ENCODE results near the gene LRRC71.

LRRC71 gene

DNA sequence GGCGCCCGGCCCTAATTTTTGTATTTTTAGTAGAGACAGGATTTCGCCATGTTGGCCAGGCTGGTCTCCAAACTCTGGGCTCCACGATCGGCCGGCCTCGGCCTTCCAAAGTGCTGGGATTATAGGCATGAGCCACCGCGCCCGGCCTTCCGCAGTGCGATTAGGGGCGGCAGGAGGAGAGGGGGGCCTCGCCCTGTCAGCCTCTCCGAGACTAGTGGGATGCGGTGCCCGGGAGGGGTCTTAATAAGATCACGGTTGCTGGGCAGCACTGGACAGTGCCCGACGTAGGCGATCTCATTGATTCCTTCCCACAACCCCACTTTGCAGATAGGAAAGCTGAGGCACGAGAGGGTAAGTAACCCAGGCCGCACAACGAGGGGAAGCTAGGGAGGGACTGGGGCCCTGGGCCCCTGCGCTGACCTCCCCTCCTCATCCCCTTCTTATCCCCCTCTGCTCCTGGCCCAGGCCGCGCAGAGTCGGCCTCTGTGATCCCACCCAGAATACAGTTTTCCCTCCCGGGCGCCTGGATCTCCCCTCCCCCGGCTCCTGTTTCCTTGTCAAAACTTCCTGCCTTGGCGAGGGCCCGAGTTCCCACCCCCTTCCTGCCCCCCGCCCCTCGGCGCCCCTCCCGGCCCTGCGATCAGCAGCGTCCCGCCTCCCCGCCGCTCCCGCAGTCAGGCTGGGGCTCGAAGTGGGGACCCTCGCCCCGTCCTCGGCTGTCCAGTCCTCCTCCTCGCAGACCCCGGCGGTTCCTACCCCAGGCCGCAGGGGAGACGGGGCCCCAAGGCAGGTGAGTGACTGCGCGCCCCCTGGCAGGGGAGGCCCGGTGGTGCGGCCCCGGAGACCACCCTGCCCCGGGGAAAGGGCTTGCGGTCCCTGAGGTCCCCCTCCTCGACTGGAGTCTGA is 27.1 kb upstream of the LRRC71 start, which contains the start of gene PEAR1:
Gene PEAR1, plus strand, starts transcription at position 671 of the 906 bp plus-strand sequence. CDS start 10,209 bp downstream, outside the sequence.
- no peak for DNase-seq

DNA sequence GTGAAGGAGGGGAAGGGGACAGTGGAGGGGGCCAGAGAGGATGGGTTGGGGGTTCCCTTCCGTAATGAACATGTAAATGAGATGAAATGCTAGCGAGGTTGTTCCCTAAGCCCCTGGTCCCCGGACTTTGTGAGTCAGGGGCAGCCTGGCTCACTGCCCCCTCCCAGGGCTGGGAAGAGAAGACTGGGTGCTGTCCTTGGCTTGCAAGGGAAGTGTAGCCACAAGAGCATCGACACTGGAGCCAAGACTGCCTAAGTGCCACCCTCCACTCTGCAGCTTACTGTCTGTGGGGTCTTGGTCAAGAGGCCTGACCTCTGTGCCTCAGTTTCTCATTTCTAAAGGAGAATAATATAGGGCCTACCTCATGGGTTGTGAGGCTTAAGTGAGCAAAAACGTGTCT is 26.4 kb upstream of the LRRC71 start:
- no peak for DNase-seq

DNA sequence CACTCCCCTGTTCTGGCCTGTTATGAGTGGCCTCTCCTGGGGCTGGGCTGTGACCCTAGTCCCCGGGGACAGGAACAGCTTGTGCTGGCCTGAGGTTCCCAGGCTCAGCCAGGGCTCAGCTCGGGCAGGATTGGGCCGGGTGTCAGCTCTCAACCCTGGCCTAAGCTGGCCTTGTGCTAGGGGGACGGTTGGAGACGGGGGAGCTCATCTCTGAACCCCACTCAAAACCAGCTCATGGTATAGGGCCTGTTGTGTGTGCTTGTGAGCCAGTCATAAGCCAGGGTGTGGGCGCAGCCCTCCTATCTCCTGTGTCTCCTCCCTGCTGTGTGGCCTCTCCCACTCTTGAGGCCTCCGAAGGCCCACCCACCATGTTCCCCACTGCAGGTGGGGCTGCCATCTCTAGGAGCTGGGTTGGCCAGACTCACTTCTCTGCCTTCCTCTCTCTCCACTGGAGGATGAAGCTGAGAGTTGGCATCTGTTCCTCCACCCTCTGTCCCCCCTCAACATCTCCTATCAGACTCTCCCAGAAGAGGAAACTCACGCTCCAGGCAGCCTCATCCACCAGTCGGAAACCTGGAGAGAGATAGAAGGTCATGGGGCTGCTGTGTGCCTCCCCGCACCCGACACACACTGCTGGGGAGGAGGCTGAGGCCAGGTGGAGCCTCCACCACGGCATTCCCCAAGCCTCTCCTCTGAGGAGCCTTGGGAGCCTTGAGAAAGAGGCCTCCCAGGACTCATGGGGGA is 25.5 kb upstream of the LRRC71 start:
- DNase-seq: no peak

DNA sequence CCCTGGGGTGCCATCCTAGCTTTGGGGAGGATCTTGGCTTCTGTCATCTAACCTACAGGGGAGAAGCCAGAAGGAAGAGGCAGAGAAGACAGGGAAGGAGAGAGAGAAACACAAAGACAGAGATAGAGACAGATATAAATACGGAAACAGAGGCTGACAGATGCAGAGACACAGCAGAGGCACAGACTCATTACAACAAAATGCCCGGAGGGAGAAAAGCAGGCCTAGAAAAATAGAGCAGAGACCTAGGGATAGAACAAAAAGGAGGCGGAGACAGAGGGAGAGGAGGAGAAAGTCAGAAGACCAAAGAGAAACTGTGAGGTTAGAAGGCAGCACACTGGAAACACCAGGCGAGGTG is 25.0 kb upstream of the LRRC71 start:
- no peak for DNase-seq

DNA sequence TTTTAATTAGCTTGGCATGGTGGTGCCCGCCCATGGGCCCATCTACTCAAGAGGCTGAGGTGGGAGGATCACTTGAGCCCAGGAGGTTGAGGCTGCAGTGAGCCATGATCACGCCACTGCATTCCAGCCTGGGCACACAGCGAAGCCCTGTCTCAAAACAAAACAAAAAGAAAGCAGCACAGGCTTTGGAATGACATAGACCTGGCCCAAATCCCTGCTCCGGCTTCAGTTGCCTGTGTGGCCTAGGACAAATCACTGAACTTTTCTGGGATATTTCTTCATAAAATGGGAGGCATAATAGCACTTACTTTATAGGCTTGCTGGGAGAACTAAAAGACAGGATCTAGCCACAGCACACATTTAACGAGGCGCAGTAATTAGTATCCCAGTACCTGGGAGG is 24.5 kb upstream of the LRRC71 start:
- no peak for DNase-seq

DNA sequence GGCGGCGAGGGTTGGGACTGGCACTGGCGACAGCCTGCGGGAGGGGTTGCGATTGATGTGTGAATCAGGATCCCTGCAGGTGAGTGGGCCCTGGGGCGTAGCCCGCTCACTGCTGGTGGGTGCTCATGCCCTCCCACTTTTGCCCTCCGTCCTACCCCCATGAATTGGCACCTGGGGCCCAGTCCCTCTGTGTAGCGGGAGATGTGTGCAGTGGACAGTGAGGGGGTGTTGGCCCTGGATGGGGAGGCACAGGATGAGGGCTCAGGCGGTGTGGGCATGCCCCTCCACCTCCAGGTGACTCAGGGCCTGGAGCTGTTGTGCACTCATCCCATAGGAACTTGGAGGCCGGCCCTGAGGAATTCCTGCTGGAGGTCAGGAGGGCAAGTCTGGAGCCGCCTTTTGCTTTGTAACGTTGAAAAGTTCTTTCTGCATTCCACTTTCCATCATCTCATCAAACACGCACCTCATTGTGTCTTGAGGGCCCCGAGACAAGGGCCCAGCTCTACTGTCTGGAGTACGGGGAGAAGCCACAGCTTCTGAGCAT is 23.9 kb upstream of the LRRC71 start:
- peak; percentile 85 for DNase-seq

DNA sequence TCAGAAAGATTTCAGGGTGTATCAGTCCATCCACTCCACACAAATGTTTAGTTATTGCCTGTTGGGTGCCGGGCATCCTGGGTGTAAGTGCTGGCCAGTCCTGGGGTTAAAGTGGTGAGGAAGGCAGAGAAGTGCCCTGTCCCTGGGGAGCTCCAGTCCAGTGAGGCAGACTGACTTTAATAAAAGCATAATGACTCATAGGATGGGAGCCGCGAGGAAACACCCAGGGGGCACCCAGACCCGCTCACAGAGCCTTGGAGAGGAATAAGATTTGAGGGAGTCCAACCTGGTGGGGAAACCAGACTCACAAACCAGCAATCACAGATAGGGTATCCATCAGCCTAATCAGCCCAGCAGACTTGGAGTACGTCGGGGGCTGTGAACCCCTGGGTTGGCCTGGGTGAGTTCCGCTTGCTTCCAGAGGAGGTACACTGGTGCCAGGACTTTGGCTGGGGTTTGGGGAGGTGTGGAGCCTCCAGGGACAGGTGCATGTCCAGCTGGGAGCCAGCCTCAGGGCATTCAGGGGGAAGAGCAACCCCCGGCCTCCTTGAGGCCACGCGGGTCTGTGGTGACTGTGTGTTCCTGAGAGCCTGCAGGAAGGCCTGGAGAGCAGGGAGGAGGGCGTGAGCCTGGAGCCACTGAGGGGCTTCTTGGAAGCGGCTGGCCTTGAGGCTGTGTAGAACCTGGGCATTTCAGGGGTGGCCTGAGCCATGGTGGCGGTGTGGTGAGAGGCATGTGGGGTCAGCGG is 23.2 kb upstream of the LRRC71 start:
- DNase-seq: peak; percentile 68

DNA sequence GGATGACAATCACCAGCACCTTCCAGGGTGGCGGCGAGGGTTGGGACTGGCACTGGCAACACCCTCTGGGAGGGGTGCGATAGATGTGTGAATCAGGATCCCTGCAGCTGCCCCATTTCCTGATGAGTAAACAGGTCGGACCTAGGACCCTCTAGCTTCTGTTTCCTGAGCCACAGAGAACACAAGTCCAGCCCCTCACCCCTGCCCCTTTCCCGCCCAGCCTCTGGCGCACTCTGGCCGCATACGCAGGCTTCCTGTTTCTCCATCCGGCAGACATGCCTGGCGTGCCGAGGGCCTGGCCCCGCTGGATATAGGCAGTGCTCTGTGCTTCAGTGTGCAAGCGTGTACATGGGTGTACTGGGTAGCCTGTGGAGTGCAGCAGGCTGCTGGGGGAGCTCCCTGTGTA is 22.3 kb upstream of the LRRC71 start:
- no peak for DNase-seq

DNA sequence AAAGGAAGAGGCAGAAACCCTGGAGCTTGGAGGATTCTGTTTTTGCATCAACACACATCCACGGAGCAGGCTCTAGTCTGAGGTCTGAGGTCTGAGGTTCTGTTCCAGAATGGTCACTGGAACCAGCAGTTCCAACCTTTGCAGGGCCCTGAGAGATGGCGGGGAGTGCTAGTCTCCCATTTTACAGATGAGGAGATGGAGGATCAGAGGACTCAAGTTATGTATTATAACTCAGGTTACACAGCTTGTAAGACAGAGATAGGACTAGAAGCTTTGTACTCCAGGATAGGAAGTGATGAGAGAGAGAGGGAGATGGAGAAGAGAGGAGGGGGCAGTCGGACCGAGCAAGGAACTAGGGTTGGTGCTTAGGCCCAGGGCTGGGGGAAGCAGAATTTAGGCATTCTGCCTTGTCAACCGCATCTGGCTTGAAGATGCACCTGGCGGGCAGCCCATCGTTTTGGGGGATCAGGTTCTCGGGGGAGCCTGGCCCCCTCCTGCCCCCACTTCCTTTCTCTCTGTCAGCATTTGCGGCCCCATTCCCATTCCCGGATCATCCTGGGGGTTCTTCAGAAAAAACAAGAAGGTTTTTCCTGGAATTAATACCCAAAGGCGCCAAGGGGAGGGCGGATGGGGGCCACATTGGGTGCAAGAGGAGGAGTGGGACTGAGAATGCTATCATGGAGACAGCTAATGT is 21.3 kb upstream of the LRRC71 start:
- no peak for DNase-seq

DNA sequence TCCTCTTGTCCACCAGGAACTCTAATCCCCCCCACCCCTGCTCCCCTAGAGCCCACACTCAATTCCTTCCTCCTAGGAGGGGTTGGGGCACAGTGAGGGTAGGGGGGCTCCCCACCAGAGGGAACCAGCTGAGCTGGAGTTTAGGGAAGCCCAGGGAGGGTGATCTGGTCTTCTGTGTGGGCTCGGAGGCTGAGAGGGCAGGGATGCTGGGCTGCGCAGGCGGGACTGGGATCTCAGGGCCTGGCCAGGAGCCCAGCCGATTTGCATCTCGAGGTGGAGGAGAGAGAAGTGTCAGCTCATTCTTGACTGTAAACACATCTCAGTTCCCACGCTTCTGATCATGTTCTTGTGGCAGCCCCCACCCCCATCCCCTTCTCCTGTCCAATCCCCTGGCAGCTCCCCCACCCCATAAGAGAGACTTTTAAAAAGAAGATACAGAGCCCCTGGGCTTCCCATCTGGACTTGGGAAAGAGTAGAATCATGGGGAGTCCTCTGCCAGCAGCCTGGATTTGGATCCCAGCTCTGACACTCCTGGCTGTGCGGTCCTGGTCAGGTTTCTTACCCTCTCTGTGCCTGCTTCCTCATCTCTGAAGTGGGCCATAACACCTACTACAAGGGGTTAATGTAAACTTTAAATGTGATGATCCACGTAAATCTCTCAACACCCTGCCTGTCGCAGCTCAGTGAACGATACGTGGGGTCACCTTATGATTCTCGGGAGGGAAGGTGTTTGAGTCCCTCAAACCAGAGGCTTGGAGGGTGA is 20.3 kb upstream of the LRRC71 start:
- DNase-seq: no peak

DNA sequence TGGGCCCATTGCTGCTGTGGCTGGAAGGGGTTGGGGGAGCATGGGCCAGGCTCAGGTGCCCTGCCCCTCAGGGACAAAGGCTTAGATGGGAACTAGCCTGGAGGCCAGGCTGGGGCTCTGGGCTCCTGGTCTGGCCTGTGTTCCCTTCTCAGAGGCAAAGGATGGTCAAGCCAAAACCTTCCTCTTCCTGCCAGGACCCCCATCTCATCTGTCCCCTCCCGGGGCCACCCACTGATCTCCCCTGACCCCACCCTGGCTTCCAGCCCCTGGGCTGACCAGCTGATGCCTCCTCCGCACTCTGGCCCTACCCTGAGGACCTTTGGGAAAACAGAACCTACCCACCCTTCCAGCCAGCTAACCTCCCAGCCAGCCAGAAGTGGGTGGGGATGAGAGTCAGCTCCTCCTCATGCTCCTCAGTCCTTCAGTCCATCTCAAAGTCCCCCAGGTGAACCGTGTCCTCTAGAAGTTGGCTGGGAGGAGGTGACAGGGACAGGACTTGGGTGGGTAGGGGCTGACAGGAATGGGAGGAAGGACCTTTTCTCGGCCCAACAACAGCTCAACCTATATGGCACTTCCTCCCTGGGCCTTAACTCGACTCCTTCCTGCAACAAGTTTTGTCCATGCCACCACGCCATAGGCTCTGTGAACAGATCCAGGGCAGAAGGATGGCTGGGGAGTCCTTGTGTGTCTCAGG is 19.4 kb upstream of the LRRC71 start:
- no peak for DNase-seq

DNA sequence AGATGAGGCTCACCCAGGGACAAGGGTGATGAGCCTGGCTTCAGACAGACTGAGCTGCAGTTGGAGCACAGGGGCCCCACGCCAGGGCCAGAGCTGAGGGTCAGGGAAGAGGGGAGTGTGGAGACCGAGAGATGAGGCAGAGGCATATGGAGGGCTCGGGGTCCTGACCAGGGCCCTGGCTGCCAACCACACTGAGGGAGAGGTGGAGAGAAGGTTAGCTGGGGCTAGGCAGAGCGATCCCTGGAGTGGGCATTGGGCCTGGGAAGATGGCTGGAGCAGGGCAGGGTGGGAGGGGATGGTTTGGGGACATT is 18.9 kb upstream of the LRRC71 start:
- DNase-seq: no peak

DNA sequence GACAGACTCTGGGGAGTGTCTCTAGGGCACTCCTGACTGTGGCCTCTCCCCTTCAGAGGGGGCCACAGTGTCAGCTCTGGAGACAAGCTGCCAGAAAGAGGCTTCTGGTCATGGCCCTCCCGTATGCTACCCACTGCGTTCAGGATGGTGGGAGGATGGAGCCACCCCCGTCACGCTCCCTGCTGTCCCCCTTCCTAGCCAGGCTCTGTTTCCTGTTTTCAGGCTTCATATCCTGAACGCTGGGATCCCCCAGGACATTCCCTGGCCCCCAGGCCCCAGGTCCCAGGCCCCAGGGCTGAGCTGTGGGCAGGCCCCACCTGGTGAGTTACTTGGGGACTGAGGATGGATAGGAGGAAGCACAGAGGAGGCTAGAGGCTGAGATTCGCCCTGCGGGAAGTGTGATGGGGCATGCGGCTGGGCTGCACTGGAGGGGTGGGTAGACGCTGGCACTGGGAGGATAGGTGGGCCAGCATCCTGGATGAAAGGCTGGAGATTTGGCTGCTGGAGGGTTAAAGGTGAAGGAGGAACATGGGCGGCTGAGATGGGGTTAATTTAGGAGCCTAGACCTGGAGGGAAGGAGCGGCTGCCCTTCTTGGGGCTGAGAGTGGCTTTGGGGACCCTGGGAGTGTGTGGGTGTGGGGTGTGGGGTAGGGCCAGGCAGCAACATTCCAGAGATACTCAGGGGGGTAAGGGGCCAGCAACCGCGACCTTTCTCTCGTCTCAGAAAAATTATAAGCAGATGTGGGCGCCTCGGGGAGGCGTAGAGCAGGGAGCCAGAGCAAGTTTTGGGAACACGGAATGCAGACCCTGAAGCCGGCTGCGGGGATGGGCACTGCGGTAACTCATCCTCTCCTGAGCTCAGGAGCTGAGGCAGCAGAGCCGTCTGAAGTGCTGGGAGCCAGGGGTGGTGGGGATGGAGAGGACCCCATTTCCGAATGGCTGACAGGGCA is 18.2 kb upstream of the LRRC71 start:
- no peak for DNase-seq

DNA sequence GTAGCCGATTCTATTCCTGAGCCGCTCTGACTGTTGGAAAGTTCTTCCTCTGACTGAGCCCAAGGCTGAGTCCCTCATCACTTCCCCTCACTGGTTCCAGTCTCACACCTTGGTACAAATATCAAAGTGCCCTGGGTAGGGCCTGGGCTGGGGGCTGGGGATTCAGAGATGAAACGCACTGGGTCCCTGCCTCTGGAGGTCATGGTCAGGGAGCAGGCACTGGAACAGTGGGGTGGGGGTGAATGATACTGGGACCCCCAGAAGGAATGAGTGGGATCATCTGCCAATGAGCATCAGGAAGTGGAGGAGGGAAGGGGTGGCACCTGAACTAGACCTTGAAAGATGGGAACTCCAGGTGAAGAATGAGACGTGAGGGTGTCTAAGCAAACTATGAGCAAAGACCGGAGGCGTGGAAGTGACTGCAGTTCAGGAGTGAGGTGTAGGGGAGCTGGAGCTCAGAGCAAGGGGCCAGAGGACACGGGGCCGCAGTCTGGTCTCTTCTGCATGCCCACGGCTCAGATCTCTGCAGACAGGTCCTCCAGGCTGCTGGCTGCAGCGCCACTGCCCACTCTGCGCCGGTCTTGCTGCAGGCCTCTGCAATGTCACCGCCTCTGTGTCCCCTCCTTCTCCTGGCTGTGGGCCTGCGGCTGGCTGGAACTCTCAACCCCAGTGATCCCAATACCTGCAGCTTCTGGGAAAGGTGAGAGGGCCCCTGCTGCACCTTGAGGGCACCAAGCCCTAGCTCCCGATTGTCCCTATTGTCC is 16.9 kb upstream of the LRRC71 start:
- DNase-seq: no peak

DNA sequence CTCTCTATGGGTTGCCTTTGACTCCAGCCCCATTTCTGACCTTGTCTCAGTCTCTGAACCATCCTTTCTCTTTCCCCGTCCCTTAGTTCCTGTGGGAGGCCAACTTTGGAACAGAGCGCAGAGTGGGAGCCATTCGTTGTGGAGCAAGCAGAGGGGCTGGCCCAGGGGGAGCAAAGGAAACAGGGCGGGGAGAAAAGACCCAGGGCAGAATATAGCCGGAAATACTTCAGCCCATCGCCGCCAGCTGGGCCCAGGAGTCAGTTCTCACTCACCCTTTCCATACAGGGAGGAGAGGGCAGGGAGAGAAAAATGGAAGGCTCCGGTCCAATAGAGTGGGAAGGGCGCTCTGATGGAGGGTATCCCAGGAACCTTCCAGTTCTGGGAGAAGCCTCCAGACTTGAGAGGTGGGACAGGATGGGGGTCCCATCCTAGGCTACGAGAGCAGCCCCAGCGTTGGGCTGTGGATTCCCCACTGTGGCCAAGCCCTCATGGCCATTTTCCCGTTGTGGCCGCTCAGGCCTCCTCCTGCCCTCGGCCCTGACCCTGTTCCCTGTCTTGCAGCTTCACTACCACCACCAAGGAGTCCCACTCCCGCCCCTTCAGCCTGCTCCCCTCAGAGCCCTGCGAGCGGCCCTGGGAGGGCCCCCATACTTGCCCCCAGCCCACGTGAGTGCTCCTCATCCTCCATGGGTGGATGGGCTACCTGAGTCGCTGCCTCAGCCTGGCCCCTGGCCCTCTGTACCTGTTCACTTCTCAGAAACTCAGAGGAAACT is 16.1 kb upstream of the LRRC71 start:
- no peak for DNase-seq

DNA sequence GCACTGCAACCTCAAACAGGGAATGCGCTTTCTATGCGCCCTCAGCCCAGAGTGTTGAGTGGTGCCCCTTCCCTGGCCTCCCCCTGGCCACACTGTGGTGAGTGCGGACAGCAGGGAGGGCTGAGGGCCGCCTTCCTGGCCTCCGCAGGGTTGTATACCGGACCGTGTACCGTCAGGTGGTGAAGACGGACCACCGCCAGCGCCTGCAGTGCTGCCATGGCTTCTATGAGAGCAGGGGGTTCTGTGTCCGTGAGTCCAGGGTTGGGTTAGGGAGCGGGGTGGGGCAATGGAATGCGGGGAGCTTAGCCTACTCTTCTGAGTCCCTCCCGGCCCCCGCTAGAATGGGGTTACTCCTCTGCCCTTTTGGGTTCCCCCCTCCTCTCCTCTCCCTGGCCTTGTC is 15.3 kb upstream of the LRRC71 start:
- DNase-seq: no peak

DNA sequence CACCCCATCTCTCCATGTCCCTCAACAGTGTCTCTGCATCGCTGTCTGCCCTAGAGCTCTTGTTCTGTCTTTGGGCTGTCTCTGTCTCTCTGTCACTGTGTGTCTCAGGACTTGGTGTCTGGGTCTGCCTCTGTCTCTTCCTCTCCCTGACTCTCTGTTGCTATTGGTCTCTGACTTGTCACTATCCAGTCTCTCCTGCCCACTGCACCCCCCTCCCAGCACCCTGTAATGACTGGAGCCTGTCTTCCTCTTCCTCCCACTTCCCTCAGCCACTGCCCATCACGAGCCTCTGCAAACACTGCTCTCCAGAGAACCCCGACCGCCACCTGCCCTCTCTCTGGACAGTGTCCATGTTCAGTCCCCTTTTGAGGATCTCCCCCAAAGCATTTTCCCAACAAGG is 14.8 kb upstream of the LRRC71 start:
- DNase-seq: no peak

DNA sequence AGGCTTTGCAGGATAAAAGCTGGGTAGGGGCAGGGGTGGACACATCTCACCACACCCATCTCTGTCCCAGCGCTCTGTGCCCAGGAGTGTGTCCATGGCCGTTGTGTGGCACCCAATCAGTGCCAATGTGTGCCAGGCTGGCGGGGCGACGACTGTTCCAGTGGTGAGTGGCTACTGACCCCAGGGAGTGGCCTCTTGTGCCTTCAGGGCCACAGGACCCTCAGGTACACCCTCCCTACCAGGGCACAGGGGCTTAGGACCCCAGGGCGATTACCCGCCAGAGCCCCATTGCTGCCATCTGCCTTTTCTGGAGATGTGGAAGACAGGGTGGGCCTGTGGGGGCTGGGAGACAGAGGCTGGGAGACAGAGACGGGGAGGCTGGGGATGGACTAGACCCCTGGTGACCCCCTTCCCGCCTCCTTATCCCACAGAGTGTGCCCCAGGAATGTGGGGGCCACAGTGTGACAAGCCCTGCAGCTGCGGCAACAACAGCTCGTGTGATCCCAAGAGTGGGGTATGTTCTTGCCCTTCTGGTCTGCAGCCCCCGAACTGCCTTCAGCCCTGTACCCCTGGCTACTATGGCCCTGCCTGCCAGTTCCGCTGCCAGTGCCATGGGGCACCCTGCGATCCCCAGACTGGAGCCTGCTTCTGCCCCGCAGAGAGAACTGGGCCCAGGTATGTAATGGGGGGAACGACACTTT is 14.1 kb upstream of the LRRC71 start:
- DNase-seq: no peak
